Measurements from ENCODE around the gene SLC25A12.
"Not testable (repeated sequence)": the region's sequence is repeated elsewhere in the genome, so short reads cannot be mapped to it uniquely, and the experiment has no call there.

The SLC25A12 gene

GRCh38 chr2:171774581-171774980, 119.5 kb downstream of the SLC25A12 start:
- H3K27ac ChIP-seq (ENCODE audit: low read depth in 2 of 2, low read length in 2 of 2); H3K36me3 ChIP-seq (ENCODE audit: control insufficient read depth in 2 of 2, insufficient read depth in 2 of 2, low read length in 2 of 2); H3K9ac ChIP-seq (ENCODE audit: low read depth in 1 of 2, low read length in 2 of 2); H3K4me1 ChIP-seq (ENCODE audit: control insufficient read depth in 2 of 2, insufficient read depth in 2 of 2, low read length in 2 of 2); H3K27me3 ChIP-seq (ENCODE audit: control insufficient read depth in 2 of 2, insufficient read depth in 2 of 2, low read length in 2 of 2); H3K4me3 ChIP-seq (ENCODE audit: low read length in 2 of 2); H3K9me3 ChIP-seq (ENCODE audit: control insufficient read depth in 2 of 2, low read length in 2 of 2): not testable (repeated sequence)

- Histone ChIP-seq H3K36me3 (ENCODE audit: control insufficient read depth in 2 of 2, insufficient read depth in 2 of 2, low read length in 2 of 2) (no peaks in the 10 kb centered on the region), H3K4me3 (ENCODE audit: low read length in 2 of 2) (no peak overlapping the region), H3K4me1 (ENCODE audit: control insufficient read depth in 2 of 2, insufficient read depth in 2 of 2, low read length in 2 of 2) (no peaks in the 10 kb centered on the region), H3K9ac (ENCODE audit: low read depth in 1 of 2, low read length in 2 of 2) (no peak overlapping the region), H3K27ac (ENCODE audit: low read depth in 2 of 2, low read length in 2 of 2) (no peak overlapping the region), H3K9me3 (ENCODE audit: control insufficient read depth in 2 of 2, low read length in 2 of 2) (no peaks in the 10 kb centered on the region), H3K27me3 (ENCODE audit: control insufficient read depth in 2 of 2, insufficient read depth in 2 of 2, low read length in 2 of 2) (no peaks in the 10 kb centered on the region)
These were observed 121.7 kb downstream of the SLC25A12 start for GRCh38 chr2:171772373-171772772.

- Histone ChIP-seq H3K9me3 (ENCODE audit: control insufficient read depth in 2 of 2, low read length in 2 of 2) (no peaks in the 10 kb centered on the region), H3K4me3 (ENCODE audit: low read length in 2 of 2) (no peak overlapping the region), H3K27ac (ENCODE audit: low read depth in 2 of 2, low read length in 2 of 2) (no peak overlapping the region)
These were observed 122.6 kb downstream of the SLC25A12 start for GRCh38 chr2:171771463-171771862.

GRCh38 chr2:171763602-171764001, 130.4 kb downstream of the SLC25A12 start:
- no peaks in the 10 kb centered on the region for H3K9me3 ChIP-seq (ENCODE audit: control insufficient read depth in 2 of 2, low read length in 2 of 2)
- no peak overlapping the region for H3K9ac ChIP-seq (ENCODE audit: low read depth in 1 of 2, low read length in 2 of 2)
- no peaks in the 10 kb centered on the region for H3K27me3 ChIP-seq (ENCODE audit: control insufficient read depth in 2 of 2, insufficient read depth in 2 of 2, low read length in 2 of 2)
- no peaks in the 10 kb centered on the region for H3K4me1 ChIP-seq (ENCODE audit: control insufficient read depth in 2 of 2, insufficient read depth in 2 of 2, low read length in 2 of 2)
- no peak overlapping the region for H3K4me3 ChIP-seq (ENCODE audit: low read length in 2 of 2)
- no peak overlapping the region for H3K27ac ChIP-seq (ENCODE audit: low read depth in 2 of 2, low read length in 2 of 2)
- peaks cover 10 to 11% of the 10 kb centered on the region in 2 donors for H3K36me3 ChIP-seq (ENCODE audit: control insufficient read depth in 2 of 2, insufficient read depth in 2 of 2, low read length in 2 of 2)

More at GRCh38 chr2:171771463-171771862, 122.6 kb downstream of the SLC25A12 start:
- no peaks in the 10 kb centered on the region for H3K27me3 ChIP-seq (ENCODE audit: control insufficient read depth in 2 of 2, insufficient read depth in 2 of 2, low read length in 2 of 2)
- H3K4me1 ChIP-seq (ENCODE audit: control insufficient read depth in 2 of 2, insufficient read depth in 2 of 2, low read length in 2 of 2) = no peaks in the 10 kb centered on the region
- no peak overlapping the region for H3K9ac ChIP-seq (ENCODE audit: low read depth in 1 of 2, low read length in 2 of 2)
- H3K36me3 ChIP-seq (ENCODE audit: control insufficient read depth in 2 of 2, insufficient read depth in 2 of 2, low read length in 2 of 2) = no peaks in the 10 kb centered on the region

GRCh38 chr2:171762879-171763573, 131.0 kb downstream of the SLC25A12 start:
- H3K36me3 ChIP-seq (ENCODE audit: control insufficient read depth in 2 of 2, insufficient read depth in 2 of 2, low read length in 2 of 2) = peaks cover 10 to 11% of the 10 kb centered on the region in 2 donors
- no peaks in the 10 kb centered on the region for H3K9me3 ChIP-seq (ENCODE audit: control insufficient read depth in 2 of 2, low read length in 2 of 2)
- H3K9ac ChIP-seq (ENCODE audit: low read depth in 1 of 2, low read length in 2 of 2) = no peak overlapping the region
- H3K4me3 ChIP-seq (ENCODE audit: low read length in 2 of 2) = no peak overlapping the region
- no peaks in the 10 kb centered on the region for H3K4me1 ChIP-seq (ENCODE audit: control insufficient read depth in 2 of 2, insufficient read depth in 2 of 2, low read length in 2 of 2)
- no peaks in the 10 kb centered on the region for H3K27me3 ChIP-seq (ENCODE audit: control insufficient read depth in 2 of 2, insufficient read depth in 2 of 2, low read length in 2 of 2)
- no peak overlapping the region for H3K27ac ChIP-seq (ENCODE audit: low read depth in 2 of 2, low read length in 2 of 2)

- not testable (repeated sequence) for H3K27ac ChIP-seq (ENCODE audit: low read depth in 2 of 2, low read length in 2 of 2); H3K9ac ChIP-seq (ENCODE audit: low read depth in 1 of 2, low read length in 2 of 2); H3K27me3 ChIP-seq (ENCODE audit: control insufficient read depth in 2 of 2, insufficient read depth in 2 of 2, low read length in 2 of 2); H3K4me3 ChIP-seq (ENCODE audit: low read length in 2 of 2); H3K9me3 ChIP-seq (ENCODE audit: control insufficient read depth in 2 of 2, low read length in 2 of 2); H3K4me1 ChIP-seq (ENCODE audit: control insufficient read depth in 2 of 2, insufficient read depth in 2 of 2, low read length in 2 of 2)
- peaks cover 10 to 11% of the 10 kb centered on the region in 2 donors for H3K36me3 ChIP-seq (ENCODE audit: control insufficient read depth in 2 of 2, insufficient read depth in 2 of 2, low read length in 2 of 2)
These were observed 132.9 kb downstream of the SLC25A12 start for GRCh38 chr2:171761176-171761575.

GRCh38 chr2:171758762-171759161, 135.3 kb downstream of the SLC25A12 start:
- not testable (repeated sequence) for H3K4me1 ChIP-seq (ENCODE audit: control insufficient read depth in 2 of 2, insufficient read depth in 2 of 2, low read length in 2 of 2); H3K4me3 ChIP-seq (ENCODE audit: low read length in 2 of 2); H3K9ac ChIP-seq (ENCODE audit: low read depth in 1 of 2, low read length in 2 of 2); H3K27ac ChIP-seq (ENCODE audit: low read depth in 2 of 2, low read length in 2 of 2); H3K9me3 ChIP-seq (ENCODE audit: control insufficient read depth in 2 of 2, low read length in 2 of 2); H3K27me3 ChIP-seq (ENCODE audit: control insufficient read depth in 2 of 2, insufficient read depth in 2 of 2, low read length in 2 of 2)
- H3K36me3 ChIP-seq (ENCODE audit: control insufficient read depth in 2 of 2, insufficient read depth in 2 of 2, low read length in 2 of 2) = peaks cover 11% of the 10 kb centered on the region in 2 donors

GRCh38 chr2:171754254-171754939, 139.6 kb downstream of the SLC25A12 start:
- H3K4me1 ChIP-seq (ENCODE audit: control insufficient read depth in 2 of 2, insufficient read depth in 2 of 2, low read length in 2 of 2) = no peaks in the 10 kb centered on the region
- H3K4me3 ChIP-seq (ENCODE audit: low read length in 2 of 2) = no peak overlapping the region
- H3K9ac ChIP-seq (ENCODE audit: low read depth in 1 of 2, low read length in 2 of 2) = no peak overlapping the region
- peaks cover 15 to 24% of the 10 kb centered on the region in 2 donors for H3K36me3 ChIP-seq (ENCODE audit: control insufficient read depth in 2 of 2, insufficient read depth in 2 of 2, low read length in 2 of 2)
- H3K9me3 ChIP-seq (ENCODE audit: control insufficient read depth in 2 of 2, low read length in 2 of 2) = no peaks in the 10 kb centered on the region
- H3K27me3 ChIP-seq (ENCODE audit: control insufficient read depth in 2 of 2, insufficient read depth in 2 of 2, low read length in 2 of 2) = no peaks in the 10 kb centered on the region
- no peak overlapping the region for H3K27ac ChIP-seq (ENCODE audit: low read depth in 2 of 2, low read length in 2 of 2)

- no peak overlapping the region for H3K27ac ChIP-seq (ENCODE audit: low read depth in 2 of 2, low read length in 2 of 2)
- H3K4me3 ChIP-seq (ENCODE audit: low read length in 2 of 2) = no peak overlapping the region
- H3K36me3 ChIP-seq (ENCODE audit: control insufficient read depth in 2 of 2, insufficient read depth in 2 of 2, low read length in 2 of 2) = peaks cover 41 to 50% of the 10 kb centered on the region in 2 donors
- no peaks in the 10 kb centered on the region for H3K4me1 ChIP-seq (ENCODE audit: control insufficient read depth in 2 of 2, insufficient read depth in 2 of 2, low read length in 2 of 2)
- no peaks in the 10 kb centered on the region for H3K9me3 ChIP-seq (ENCODE audit: control insufficient read depth in 2 of 2, low read length in 2 of 2)
- no peaks in the 10 kb centered on the region for H3K27me3 ChIP-seq (ENCODE audit: control insufficient read depth in 2 of 2, insufficient read depth in 2 of 2, low read length in 2 of 2)
- no peak overlapping the region for H3K9ac ChIP-seq (ENCODE audit: low read depth in 1 of 2, low read length in 2 of 2)
These were observed 146.7 kb downstream of the SLC25A12 start for GRCh38 chr2:171747371-171747770.

GRCh38 chr2:171745806-171746205, 148.2 kb downstream of the SLC25A12 start:
- peaks cover 41 to 47% of the 10 kb centered on the region in 2 donors for H3K36me3 ChIP-seq (ENCODE audit: control insufficient read depth in 2 of 2, insufficient read depth in 2 of 2, low read length in 2 of 2)
- H3K4me3 ChIP-seq (ENCODE audit: low read length in 2 of 2) = no peak overlapping the region
- no peak overlapping the region for H3K9ac ChIP-seq (ENCODE audit: low read depth in 1 of 2, low read length in 2 of 2)
- H3K27me3 ChIP-seq (ENCODE audit: control insufficient read depth in 2 of 2, insufficient read depth in 2 of 2, low read length in 2 of 2) = no peaks in the 10 kb centered on the region
- no peak overlapping the region for H3K27ac ChIP-seq (ENCODE audit: low read depth in 2 of 2, low read length in 2 of 2)
- H3K9me3 ChIP-seq (ENCODE audit: control insufficient read depth in 2 of 2, low read length in 2 of 2) = no peaks in the 10 kb centered on the region
- no peaks in the 10 kb centered on the region for H3K4me1 ChIP-seq (ENCODE audit: control insufficient read depth in 2 of 2, insufficient read depth in 2 of 2, low read length in 2 of 2)
